ENCODE results near the gene PTH2. TPM values are rescaled to one million over a fixed set of nuclear protein-coding genes. Genes with fewer than 3 reads are reported as not detected.

The PTH2 gene
- total RNA-seq, 1 experiment from 2014 or later, result not detected

- no peak for DNase-seq (ENCODE audit: extremely low read depth, low read depth)
Measured at GRCh38 chr19:49415102-49415809, 8.0 kb downstream of the PTH2 start.

DNA sequence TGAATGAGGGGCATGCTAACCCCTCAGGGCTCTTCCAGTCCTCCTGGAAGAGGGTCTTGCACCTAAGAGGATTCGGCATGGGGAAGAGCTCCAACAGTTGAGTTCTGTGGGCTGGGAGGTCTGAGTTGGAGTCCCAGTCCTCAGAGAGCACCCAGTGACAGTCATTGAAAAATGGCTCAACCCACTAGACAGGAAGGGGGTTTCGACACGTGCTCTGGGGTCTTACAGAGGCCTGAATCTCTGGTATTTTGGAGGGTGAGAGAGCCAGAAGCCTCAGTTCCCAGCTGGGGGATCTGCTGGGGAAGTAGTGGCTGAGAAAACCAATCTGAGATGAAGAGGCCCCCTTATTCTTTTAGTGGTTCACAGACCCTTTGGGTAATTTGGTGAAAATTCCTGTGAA, 9.0 kb downstream of the PTH2 start:
- DNase-seq (ENCODE audit: extremely low read depth, low read depth), result no peak

GRCh38 chr19:49413348-49413747, 9.9 kb downstream of the PTH2 start:
- DNase-seq (ENCODE audit: extremely low read depth, low read depth), result no peak

GRCh38 chr19:49411681-49412326, 11.4 kb downstream of the PTH2 start:
- no peak for DNase-seq (ENCODE audit: extremely low read depth, low read depth)

GRCh38 chr19:49409441-49410029, 13.7 kb downstream of the PTH2 start:
- DNase-seq (ENCODE audit: extremely low read depth, low read depth), result no peak

DNA sequence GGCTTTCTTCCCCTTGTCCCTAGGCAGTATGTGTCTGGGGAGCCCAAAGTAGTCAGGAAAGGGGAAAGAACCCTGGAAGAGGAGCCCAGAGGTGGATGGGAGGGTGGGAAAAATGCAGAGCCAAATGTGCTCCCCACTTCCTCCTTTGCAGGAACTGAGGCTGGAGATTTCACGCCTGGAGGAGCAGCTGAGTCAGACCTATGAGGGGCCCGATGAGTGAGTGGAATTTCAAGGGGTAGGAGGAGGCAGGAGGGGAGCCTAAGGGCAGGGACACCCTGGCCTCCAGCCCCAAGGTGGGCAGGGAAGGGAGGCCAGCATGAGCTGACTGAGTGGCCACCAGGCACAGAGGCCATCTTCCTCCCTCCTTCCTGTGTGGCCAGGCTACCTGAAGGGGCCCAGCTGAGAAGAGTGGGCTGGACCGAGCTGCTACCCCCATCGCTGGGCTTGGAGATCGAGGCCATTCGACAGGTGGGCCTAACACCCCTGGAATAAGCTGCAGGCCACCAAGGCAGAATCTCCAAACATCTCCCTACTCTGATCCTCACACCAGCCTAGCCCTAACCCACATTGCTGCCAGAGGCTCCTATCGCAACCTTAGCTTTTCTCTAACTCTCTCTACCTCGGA, 14.3 kb downstream of the PTH2 start:
- DNase-seq (ENCODE audit: extremely low read depth, low read depth), result no peak

- no peak for DNase-seq (ENCODE audit: extremely low read depth, low read depth)
Measured at GRCh38 chr19:49407482-49408015, 15.7 kb downstream of the PTH2 start.

- no peak for DNase-seq (ENCODE audit: extremely low read depth, low read depth)
Measured at GRCh38 chr19:49407079-49407478, 16.2 kb downstream of the PTH2 start.

DNA sequence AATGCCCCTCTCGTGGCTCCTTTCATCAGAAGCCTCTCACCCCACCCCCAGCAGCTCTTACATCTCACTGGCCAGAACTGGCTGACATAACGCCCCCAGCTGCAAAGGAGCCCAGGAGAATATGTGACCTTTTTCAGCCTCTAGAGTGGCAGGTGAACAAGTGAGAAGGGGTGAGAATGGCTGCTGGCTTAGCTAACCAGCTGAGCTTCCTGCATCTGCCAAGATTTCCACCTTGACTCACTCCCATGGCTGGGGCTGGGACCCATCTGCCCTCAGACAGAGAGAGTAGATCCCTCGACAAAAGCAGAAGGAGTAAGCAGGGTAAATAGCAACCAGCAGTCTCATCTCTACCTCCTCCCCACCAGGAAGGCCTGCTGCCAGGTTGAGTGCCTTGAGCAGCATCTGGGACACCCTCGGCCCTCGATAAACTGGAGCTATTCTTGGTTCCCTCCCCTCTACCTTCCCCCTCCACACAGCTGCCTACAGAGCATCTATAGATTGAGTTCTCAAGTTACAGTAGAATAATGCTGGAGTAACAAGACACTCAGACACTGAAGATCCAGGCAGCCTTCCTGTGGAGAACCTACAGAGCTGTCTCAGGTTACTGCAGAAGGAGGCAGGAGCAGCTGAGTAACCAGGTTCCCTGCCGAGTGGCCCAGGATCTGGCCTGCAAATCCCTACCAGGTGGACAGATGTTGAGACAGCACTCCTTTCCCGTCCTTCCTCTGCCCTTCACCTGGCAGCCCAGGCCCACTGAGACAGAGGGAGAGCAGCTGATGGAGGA, 19.6 kb downstream of the PTH2 start:
- DNase-seq (ENCODE audit: extremely low read depth, low read depth), result no peak

- no peak for DNase-seq (ENCODE audit: extremely low read depth, low read depth)
Measured at GRCh38 chr19:49400029-49400428, 23.2 kb downstream of the PTH2 start.

- no peak for DNase-seq (ENCODE audit: extremely low read depth, low read depth)
Measured at GRCh38 chr19:49398931-49399330, 24.3 kb downstream of the PTH2 start.

DNA sequence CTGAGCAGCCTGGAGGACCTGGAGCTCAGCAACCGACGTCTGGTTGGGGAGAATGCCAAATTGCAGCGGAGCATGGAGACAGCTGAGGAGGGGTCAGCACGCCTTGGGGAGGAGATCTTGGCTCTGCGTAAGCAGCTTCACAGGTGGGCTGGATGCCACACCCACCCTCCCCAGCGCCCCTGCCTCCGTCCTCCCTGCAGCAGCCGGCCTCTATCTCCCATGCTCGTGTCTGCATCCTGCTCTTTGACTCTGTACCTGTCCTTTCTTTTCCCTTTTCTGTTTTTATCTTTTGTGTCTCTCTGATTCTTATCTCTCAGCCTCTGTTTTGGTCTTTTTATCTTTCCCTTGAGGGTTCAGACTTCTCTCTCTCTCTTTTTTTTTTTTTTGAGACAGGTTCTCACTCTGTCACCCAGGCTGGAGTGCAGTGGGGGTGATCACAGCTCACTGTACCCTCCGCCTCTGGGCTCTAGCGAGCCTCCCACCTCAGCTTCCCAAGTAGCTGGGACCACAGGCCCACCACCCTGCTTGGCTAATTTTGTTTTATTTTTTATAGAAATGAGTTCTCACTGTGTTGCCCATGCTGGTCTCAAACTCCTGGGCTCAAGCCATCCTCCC, 25.1 kb downstream of the PTH2 start:
- no peak for DNase-seq (ENCODE audit: extremely low read depth, low read depth)

DNA sequence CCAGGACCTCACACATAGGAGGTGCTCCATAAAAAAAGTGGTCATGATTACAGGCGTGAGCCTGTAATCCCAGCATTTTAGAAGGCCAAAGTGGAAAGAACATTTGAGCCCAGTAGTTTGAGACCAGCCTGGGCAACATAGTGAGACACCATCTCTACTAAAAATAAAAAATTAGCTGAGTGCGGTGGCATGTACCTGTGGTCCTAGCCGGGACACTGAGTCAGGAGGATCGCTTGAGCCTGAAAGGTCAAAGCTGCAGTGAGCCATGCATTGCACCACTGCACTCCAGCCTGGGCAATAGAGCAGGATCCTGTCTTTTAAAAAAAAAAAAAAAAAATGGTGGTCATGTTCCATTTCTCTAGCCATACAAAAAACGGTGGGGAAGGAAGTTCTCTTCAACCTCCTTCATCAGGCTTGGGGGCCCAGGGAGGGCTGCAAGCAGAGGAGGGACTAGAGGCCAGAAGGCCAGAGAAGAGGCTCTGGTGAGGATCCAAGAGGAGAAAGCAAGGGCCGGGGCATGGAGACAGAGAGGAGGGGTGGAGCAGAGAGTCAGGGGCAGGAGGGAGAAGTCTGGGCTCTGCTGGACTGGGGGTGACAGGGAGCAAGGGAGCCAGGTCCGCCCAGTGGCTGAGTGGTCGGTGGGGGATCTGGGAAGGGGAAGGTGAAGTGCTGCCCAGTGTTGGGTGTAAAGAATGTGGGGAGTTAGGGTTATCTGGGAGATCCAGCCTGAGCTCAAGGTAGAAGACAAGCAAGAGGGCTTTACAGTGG, 26.3 kb downstream of the PTH2 start:
- DNase-seq (ENCODE audit: extremely low read depth, low read depth), result no peak

DNA sequence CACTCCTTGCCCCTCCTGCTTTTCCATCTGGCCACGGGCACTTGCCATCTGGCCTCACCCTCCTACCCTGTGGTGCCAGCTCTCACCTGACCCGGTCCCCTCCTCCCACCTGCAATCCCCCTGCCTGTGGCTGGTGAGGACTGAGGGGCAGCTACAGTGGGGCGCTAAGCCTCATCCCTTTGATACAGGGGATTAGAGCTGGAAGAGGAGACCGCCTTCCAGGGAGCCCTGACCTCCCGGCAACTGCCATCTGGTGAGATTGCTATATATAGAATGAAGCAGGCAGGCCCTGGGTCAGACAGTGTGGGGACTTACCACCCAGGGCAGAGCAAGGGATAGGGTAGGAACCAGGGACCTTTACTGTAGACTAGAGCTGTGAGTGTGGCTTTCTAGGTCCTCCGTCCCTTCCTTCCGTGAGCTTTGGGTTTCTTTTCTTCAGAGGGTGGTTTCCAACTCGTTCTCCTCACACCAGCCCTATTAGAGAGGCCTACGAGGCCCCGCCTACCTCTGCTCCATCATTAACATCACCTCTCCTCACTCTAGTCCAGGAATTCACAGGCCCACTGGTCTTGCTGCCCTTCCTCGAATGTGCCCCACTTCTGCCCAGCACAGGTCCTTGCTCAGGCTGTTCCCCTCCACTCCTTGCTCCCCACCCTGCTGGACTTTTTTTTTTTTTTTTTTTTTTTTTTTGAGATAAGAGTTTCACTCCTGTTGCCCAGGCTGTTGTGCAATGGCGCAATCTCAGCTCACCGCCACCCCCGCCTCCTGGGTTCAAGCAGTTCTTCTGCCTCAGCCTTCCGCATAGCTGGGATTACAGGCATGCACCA, 27.4 kb downstream of the PTH2 start:
- DNase-seq (ENCODE audit: extremely low read depth, low read depth), result no peak

GRCh38 chr19:49393881-49394280, 29.4 kb downstream of the PTH2 start:
- no peak for DNase-seq (ENCODE audit: extremely low read depth, low read depth)

GRCh38 chr19:49391581-49392399, 31.5 kb downstream of the PTH2 start:
- peak; percentile 72 for DNase-seq (ENCODE audit: extremely low read depth, low read depth)

DNA sequence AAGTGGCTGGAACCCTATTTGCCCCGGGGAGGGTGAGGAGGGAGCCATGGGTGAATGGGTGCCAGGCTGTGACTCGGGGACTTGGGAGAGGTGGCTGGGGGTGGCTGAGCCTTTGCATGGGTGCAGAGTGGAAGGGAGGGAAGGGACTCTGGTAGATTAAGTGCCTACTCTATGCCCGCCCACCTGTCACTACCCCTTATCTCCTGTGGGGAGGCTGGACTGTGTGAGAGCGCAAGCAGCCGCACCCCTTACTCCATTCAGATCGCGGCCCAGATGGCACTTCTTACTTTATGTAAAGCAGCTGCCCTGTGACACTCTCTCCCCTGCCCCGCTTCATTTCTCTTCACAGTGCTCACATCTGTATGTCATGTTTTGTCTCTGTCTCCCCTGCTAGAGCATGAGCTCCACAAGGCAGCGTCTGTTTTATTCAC, 32.3 kb downstream of the PTH2 start:
- no peak for DNase-seq (ENCODE audit: extremely low read depth, low read depth)

All from NCI-H460 (cell line).